22Rv1 (cell line): ENCODE results near the gene CFAP45.

Experiments used
- ZFX ChIP-seq: fragments of 450-650 bp; IDR thresholded peaks from 2 replicates; pipeline ENCODE4 v1.6.1; 2017; ENCODE audit warnings: antibody characterized with exemption, borderline replicate concordance
- TF ChIP-seq, protein P1 (sequence below): fragments of 450-650 bp; IDR thresholded peaks from 2 replicates; pipeline ENCODE4 v1.5.1; 2017; ENCODE audit warnings: mild to moderate bottlenecking

DNA sequence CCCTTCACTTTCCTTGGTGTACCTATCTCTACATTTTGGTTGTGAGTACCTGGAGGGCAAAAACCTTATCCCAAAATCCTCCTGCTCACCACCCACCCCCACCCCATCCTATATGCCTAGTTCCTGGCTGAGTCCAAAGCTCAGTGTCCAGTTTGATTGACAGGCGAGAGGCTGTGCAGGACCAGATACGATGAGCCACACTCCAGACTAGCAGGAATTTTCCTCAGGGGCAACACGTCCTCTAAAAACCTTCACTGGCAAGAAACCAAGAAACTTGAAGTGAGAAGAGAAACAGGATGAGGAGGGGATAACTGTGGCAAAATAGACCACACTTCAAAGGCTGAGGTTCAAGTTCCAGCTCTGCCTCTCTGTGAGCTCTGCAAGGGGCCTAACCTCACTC lies 74.4 kb downstream of the CFAP45 start:
- TF ChIP-seq, protein P1, sequence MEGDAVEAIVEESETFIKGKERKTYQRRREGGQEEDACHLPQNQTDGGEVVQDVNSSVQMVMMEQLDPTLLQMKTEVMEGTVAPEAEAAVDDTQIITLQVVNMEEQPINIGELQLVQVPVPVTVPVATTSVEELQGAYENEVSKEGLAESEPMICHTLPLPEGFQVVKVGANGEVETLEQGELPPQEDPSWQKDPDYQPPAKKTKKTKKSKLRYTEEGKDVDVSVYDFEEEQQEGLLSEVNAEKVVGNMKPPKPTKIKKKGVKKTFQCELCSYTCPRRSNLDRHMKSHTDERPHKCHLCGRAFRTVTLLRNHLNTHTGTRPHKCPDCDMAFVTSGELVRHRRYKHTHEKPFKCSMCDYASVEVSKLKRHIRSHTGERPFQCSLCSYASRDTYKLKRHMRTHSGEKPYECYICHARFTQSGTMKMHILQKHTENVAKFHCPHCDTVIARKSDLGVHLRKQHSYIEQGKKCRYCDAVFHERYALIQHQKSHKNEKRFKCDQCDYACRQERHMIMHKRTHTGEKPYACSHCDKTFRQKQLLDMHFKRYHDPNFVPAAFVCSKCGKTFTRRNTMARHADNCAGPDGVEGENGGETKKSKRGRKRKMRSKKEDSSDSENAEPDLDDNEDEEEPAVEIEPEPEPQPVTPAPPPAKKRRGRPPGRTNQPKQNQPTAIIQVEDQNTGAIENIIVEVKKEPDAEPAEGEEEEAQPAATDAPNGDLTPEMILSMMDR = no peak
- no peak for TF ChIP-seq ZFX
